K562 (cell line): Measurements from ENCODE around the gene PPP2R3C. TPM values are rescaled to one million over a fixed set of nuclear protein-coding genes. Genes with fewer than 3 reads are reported as not detected.

Experiments
- BRD9 ChIP-seq: fragments of 450-650 bp; IDR thresholded peaks from 2 replicates; pipeline ENCODE4 v1.6.1; 2018; ENCODE audit warnings: low read depth; ENCODE audit not compliant: partially characterized antibody
- EP400 ChIP-seq: fragments of 450-650 bp; IDR thresholded peaks from 2 replicates; pipeline ENCODE4 v1.6.1; 2017; ENCODE audit warnings: antibody characterized with exemption, mild to moderate bottlenecking, moderate library complexity
- FOSL1 ChIP-seq: fragments of 200-800 bp; sonication (Bioruptor generic); conservative IDR thresholded peaks from 2 replicates; pipeline ENCODE4 v1.6.1; 2016; ENCODE audit warnings: missing genetic modification characterization, missing compliant biosample characterization
- FOXJ2 ChIP-seq: fragments of 200-800 bp; sonication (Bioruptor generic); IDR thresholded peaks from 2 replicates; pipeline ENCODE4 v1.6.1; 2016; ENCODE audit warnings: missing genetic modification characterization, missing compliant biosample characterization
- KDM1A ChIP-seq, 2 experiments: fragments of 450-650 bp; IDR thresholded peaks; 2 replicates each; pipeline ENCODE4 v1.6.1; 2016; ENCODE audit warnings: mild to moderate bottlenecking in 2 of 2
- MAZ ChIP-seq, 2 experiments: fragments of 450-650 bp in 1 of 2; sonication (generic) in 1 of 2; formaldehyde crosslinking; IDR thresholded peaks in 1 of 2; conservative IDR thresholded peaks in 1 of 2; 2 replicates each; pipeline versions ENCODE4 v1.4.0 to v1.5.0; 2020; ENCODE audit warnings: mild to moderate bottlenecking in 1 of 2, missing genetic modification reagents in 1 of 2
- POLR2A ChIP-seq: fragments of 450-650 bp; conservative IDR thresholded peaks from 2 replicates; pipeline ENCODE4 v1.6.1; 2016
- RBM15 ChIP-seq: fragments of 200-400 bp; formaldehyde crosslinking; IDR thresholded peaks from 2 replicates; pipeline ENCODE4 v1.6.1; 2018; ENCODE audit warnings: mild to moderate bottlenecking, low read length, moderate library complexity; ENCODE audit not compliant: insufficient read depth
- RCOR1 ChIP-seq, 2 experiments: IDR thresholded peaks; 2 replicates each; pipeline ENCODE4 v1.6.1; 2012; ENCODE audit warnings: low read depth in 2 of 2, low read length in 2 of 2, borderline replicate concordance in 1 of 2, improper control_type of control experiment in 1 of 2
- SRSF9 ChIP-seq: fragments of 200-400 bp; formaldehyde crosslinking; IDR thresholded peaks from 2 replicates; pipeline ENCODE4 v1.6.1; 2017; ENCODE audit warnings: low read depth, low read length, borderline replicate concordance
- ZNF121 ChIP-seq: sonication (generic); formaldehyde crosslinking; conservative IDR thresholded peaks from 2 replicates; pipeline ENCODE4 v1.8.0; 2022; ENCODE audit warnings: missing genetic modification reagents
- ZNF436 ChIP-seq: fragments of 250-450, 450-650 bp; sonication (Bioruptor Pico); formaldehyde crosslinking; IDR thresholded peaks from 2 replicates; pipeline ENCODE4 v1.7.0; 2020; ENCODE audit warnings: mild to moderate bottlenecking
- ZNF561 ChIP-seq: fragments of 450-650 bp; formaldehyde crosslinking; conservative IDR thresholded peaks from 2 replicates; pipeline ENCODE4 v1.4.0; 2020; ENCODE audit warnings: mild to moderate bottlenecking, moderate library complexity
- ZNF764 ChIP-seq: fragments of 250-450 bp; sonication (Bioruptor Pico); IDR thresholded peaks from 2 replicates; pipeline ENCODE4 v1.4.0; 2020; ENCODE audit warnings: low read depth, mild to moderate bottlenecking, moderate library complexity
- polyA plus RNA-seq, 8 experiments: library from polyadenylated mRNA; depleted of rRNA in 4 of 8; stranded (reverse) in 5 of 8; unstranded in 3 of 8; fragments of >200 nt; fragmentation: Nextera tagmentation in 2 of 8; fragmentation: Illumina TruSeq in 1 of 8; extraction: Ambion mirVana in 2 of 8; extraction: Trizol in 1 of 8; gene quantifications; 2 replicates each; pipeline versions ENCODE4 v1.2.1 to v1.2.3, GENCODE V29; 2011 to 2014; ENCODE audit warnings: inconsistent platforms in 1 of 8, missing spikeins in 1 of 8
- total RNA-seq, 7 experiments: library from RNA; depleted of rRNA in 6 of 7; stranded (reverse); fragments of >200 nt in 6 of 7; fragmentation: Illumina TruSeq in 2 of 7; extraction: Trizol in 2 of 7; gene quantifications; 2 replicates each; pipeline versions ENCODE4 v1.2.1 to v1.2.3, GENCODE V29; 2011 to 2021; ENCODE audit warnings: low replicate concordance in 1 of 7
- TF ChIP-seq, protein P1 (sequence below): fragments of 250-450 bp; sonication (Bioruptor Pico); IDR thresholded peaks from 2 replicates; pipeline ENCODE4 v1.5.0; 2021; ENCODE audit warnings: mild to moderate bottlenecking, moderate library complexity
- TF ChIP-seq, protein P2 (sequence below), 2 experiments: fragments of 450-650 bp in 1 of 2; sonication (generic) in 1 of 2; formaldehyde crosslinking in 1 of 2; IDR thresholded peaks in 1 of 2; conservative IDR thresholded peaks in 1 of 2; 2 replicates each; pipeline versions ENCODE4 v1.6.1 to v1.8.1; 2016 to 2023; ENCODE audit warnings: mild to moderate bottlenecking in 2 of 2, moderate library complexity in 2 of 2, inconsistent platforms in 1 of 2, missing genetic modification reagents in 1 of 2
- TF ChIP-seq, protein P3 (sequence below): fragments of 450-650 bp; IDR thresholded peaks from 2 replicates; pipeline ENCODE4 v1.6.1; 2018; ENCODE audit not compliant: partially characterized antibody

PPP2R3C gene
- total and polyA plus RNA-seq, 9 of the 15 experiments (the other 6 are each of a cell fraction or from before 2014, with no cell fraction given): 14.7 to 43.3 (median 22.7) TPM

DNA sequence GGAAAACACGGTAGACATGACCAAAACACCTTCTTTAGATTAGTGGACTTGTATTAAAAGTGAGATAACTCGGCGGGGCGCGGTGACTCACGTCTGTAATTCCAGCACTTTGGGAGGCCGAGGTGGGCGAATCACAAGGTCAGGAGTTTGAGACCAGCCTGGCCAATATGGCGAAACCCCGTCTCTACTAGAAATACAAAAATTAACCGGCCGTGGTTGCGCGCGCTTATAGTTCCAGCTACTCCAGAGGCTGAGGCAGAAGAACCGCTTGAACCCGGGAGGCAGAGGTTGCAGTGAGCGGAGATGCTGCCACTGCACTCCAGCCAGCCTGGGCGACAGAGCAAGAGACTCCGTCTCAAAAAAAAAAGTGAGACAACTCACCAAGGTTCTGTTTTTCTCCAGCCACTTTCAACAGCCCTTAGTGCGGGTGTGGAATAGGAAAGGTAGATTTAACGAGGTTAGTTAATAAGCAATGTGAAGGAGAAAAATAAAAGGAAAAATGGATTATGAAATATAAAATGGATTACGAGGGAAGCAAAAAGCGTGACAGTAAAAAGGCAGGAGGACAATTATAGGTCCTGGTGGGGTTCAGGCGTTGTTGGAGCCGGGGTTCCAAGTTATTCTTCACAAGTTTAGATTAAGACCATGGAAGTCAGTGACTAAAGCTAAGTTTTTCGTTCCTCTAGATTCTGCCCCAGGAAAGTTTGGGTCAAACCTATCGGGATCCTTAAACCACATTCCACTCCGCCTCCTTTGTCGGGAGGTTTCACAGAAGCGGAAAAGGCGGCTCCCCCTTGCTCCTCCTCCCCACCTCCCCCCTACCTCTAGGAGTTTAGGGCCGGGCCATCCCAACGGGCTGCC, 534 bp downstream of the PPP2R3C start (continued):
- TF ChIP-seq, protein P1, sequence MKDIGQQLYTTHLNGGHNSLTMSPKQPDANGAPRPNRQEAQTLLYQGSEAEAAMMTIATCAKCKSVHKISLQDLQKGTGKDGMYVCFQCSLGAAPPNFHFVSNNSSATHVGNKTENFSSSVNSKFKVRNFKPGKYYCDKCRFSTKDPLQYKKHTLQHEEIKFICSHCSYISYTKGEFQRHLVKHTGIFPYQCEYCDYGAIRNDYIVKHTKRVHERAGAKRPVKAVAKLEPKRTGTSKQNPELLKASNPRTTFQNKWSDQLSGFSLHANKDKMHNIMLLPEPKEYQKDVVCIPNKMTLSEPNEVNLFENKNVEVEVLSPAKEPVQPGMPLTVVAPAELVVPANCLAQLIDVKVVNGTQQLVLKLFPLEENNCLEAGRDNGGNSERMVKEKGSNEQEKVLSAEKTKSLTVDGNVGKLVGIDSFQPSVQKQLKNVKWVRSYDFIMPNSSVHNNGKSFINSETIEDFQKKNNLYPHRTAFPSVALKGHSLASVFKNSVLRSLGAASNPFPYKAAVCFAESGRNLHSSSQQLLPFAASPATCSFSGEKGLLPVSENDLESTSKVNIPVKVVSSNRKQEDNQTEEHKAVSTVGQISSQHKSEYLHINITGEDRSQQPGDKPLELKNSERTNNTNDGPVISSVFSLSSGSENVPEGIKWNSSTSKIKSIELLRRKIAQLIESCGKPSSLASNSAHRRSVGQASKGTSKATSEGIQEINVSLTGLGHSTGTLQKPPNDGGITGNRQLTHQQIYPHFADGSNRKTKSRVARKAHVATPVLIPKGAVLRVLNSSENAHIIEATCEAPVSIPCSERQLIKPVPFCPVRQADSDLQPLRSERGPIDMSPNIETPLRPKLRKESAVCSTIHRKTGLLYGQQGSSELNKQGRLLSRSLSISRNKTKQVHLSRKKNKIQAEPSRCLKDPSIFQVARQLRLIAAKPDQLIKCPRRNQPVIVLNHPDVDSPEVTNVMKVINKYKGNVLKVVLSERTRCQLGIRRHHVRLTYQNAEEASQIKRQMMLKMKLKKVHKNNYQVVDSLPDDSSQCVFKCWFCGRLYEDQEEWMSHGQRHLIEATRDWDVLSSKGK (CRISPR knock-in tag): no peak
- peak; percentile 69; the same call in 1 of the 2 replicates for TF ChIP-seq POLR2A
- TF ChIP-seq ZNF121: no peak
- no peak for TF ChIP-seq ZNF764
- TF ChIP-seq ZNF436 (CRISPR knock-in tag): no peak
- no peak for TF ChIP-seq SRSF9
- peak in 1 of 2 experiments; percentile 68; a peak in 2 of 4 replicates for TF ChIP-seq MAZ (CRISPR knock-in tag; conservative IDR thresholded peaks at IDR 0.05 in 1 of 2, IDR thresholded peaks at IDR 0.05 in 1 of 2)
- TF ChIP-seq RBM15: no peak
- TF ChIP-seq, protein P2, sequence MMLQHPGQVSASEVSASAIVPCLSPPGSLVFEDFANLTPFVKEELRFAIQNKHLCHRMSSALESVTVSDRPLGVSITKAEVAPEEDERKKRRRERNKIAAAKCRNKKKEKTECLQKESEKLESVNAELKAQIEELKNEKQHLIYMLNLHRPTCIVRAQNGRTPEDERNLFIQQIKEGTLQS (IDR thresholded peaks at IDR 0.05): peak; percentile 48
- TF ChIP-seq, protein P2 (CRISPR knock-in tag; conservative IDR thresholded peaks at IDR 0.05): no peak
- peak; percentile 22 for TF ChIP-seq BRD9
- TF ChIP-seq RCOR1 (IDR thresholded peaks at IDR 0.05; ENCODE audit: borderline replicate concordance in 1 of 2, low read depth in 2 of 2, low read length in 2 of 2): 0 out of 4 replicates have a peak, but pooled peaks of 1 of the 2 experiments have one; percentile 12
- TF ChIP-seq KDM1A (IDR thresholded peaks at IDR 0.05): no peak
- TF ChIP-seq, protein P3, sequence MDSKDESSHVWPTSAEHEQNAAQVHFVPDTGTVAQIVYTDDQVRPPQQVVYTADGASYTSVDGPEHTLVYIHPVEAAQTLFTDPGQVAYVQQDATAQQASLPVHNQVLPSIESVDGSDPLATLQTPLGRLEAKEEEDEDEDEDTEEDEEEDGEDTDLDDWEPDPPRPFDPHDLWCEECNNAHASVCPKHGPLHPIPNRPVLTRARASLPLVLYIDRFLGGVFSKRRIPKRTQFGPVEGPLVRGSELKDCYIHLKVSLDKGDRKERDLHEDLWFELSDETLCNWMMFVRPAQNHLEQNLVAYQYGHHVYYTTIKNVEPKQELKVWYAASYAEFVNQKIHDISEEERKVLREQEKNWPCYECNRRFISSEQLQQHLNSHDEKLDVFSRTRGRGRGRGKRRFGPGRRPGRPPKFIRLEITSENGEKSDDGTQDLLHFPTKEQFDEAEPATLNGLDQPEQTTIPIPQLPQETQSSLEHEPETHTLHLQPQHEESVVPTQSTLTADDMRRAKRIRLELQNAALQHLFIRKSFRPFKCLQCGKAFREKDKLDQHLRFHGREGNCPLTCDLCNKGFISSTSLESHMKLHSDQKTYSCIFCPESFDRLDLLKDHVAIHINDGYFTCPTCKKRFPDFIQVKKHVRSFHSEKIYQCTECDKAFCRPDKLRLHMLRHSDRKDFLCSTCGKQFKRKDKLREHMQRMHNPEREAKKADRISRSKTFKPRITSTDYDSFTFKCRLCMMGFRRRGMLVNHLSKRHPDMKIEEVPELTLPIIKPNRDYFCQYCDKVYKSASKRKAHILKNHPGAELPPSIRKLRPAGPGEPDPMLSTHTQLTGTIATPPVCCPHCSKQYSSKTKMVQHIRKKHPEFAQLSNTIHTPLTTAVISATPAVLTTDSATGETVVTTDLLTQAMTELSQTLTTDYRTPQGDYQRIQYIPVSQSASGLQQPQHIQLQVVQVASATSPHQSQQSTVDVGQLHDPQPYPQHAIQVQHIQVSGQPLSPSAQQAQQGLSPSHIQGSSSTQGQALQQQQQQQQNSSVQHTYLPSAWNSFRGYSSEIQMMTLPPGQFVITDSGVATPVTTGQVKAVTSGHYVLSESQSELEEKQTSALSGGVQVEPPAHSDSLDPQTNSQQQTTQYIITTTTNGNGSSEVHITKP: peak; percentile 65
- TF ChIP-seq ZNF561: no peak
- TF ChIP-seq FOSL1 (tag): peak; percentile 49; the same call in 1 of the 2 replicates
- no peak for TF ChIP-seq EP400
- TF ChIP-seq FOXJ2 (tag): no peak
- TF ChIP-seq, all 486 proteins: peak for 15
